Activated CD8-positive, alpha-beta memory T cell treated with anti-CD3 and anti-CD28 coated beads, Interleukin-2, amount 50 U/mL, for 24 hours (primary cell): ENCODE results near the gene DCUN1D4.
"Not testable (repeated sequence)": the region's sequence is repeated elsewhere in the genome, so short reads cannot be mapped to it uniquely, and the experiment has no call there.

Experiments used
- DNase-seq: peaks from one replicate; pipeline ENCODE4 v3.0.0-alpha.2; 2020; ENCODE audit errors: extremely low read depth

Gene DCUN1D4

GRCh38 chr4:51895158-51895557, 52.2 kb downstream of the DCUN1D4 start:
- DNase-seq = no peak

- DNase-seq = peak; percentile 8
These were observed 53.0 kb downstream of the DCUN1D4 start for GRCh38 chr4:51895816-51896408.

- DNase-seq = no peak
These were observed 58.4 kb downstream of the DCUN1D4 start for GRCh38 chr4:51901363-51901762.

GRCh38 chr4:51906167-51906958, 63.4 kb downstream of the DCUN1D4 start:
- no peak for DNase-seq

- no peak for DNase-seq
These were observed 64.2 kb downstream of the DCUN1D4 start for GRCh38 chr4:51907006-51907669.

GRCh38 chr4:51909236-51909703, 66.3 kb downstream of the DCUN1D4 start:
- DNase-seq = no peak

GRCh38 chr4:51918251-51918650, 75.3 kb downstream of the DCUN1D4 start:
- DNase-seq = no peak

GRCh38 chr4:51923343-51923742, 80.4 kb downstream of the DCUN1D4 start:
- DNase-seq = no peak

- no peak for DNase-seq
These were observed 82.4 kb downstream of the DCUN1D4 start for GRCh38 chr4:51925307-51925706.

GRCh38 chr4:51930557-51930956, 87.6 kb downstream of the DCUN1D4 start:
- no peak for DNase-seq

GRCh38 chr4:51931461-51931860, 88.5 kb downstream of the DCUN1D4 start:
- no peak for DNase-seq

GRCh38 chr4:51932261-51932660, 89.3 kb downstream of the DCUN1D4 start:
- DNase-seq = no peak

- no peak for DNase-seq
These were observed 89.7 kb downstream of the DCUN1D4 start for GRCh38 chr4:51932684-51933083.

GRCh38 chr4:51940460-51940859, 97.5 kb downstream of the DCUN1D4 start:
- DNase-seq = not testable (repeated sequence)

- no peak for DNase-seq
These were observed 99.3 kb downstream of the DCUN1D4 start for GRCh38 chr4:51942108-51942832.

GRCh38 chr4:51942833-51943215, 99.9 kb downstream of the DCUN1D4 start:
- no peak for DNase-seq

- no peak for DNase-seq
These were observed 100.3 kb downstream of the DCUN1D4 start for GRCh38 chr4:51943221-51943620.

GRCh38 chr4:51958199-51958968, 115.4 kb downstream of the DCUN1D4 start:
- DNase-seq = no peak

GRCh38 chr4:51960486-51960885, 117.5 kb downstream of the DCUN1D4 start:
- DNase-seq = no peak

GRCh38 chr4:51963841-51964517, 121.0 kb downstream of the DCUN1D4 start:
- DNase-seq = no peak

GRCh38 chr4:51965862-51966261, 122.9 kb downstream of the DCUN1D4 start:
- DNase-seq = no peak
